T-helper 2 cell treated with Interferon-gamma antibody and Interleukin-4, amounts not matched to agents 5 μg/mL and 100 μg/mL, for 36 hours (primary cell): Measurements from ENCODE around the gene C1orf226.

Experiments used
- DNase-seq: peaks from one replicate; pipeline ENCODE4 v3.0.0; 2021; ENCODE audit warnings: low spot score
- H3K27ac Mint-ChIP-seq: one replicate; pipeline ENCODE4 v1.8.0; 2021; ENCODE audit warnings: mild to moderate bottlenecking, mixed read lengths
- H3K27me3 Mint-ChIP-seq: one replicate; pipeline ENCODE4 v1.8.0; 2021; ENCODE audit warnings: low read depth, mixed read lengths
- H3K36me3 Mint-ChIP-seq: one replicate; pipeline ENCODE4 v1.8.0; 2021; ENCODE audit warnings: low read depth, mixed read lengths
- H3K4me1 Mint-ChIP-seq: one replicate; pipeline ENCODE4 v1.8.0; 2021; ENCODE audit warnings: low read depth, mixed read lengths
- H3K4me3 Mint-ChIP-seq: one replicate; pipeline ENCODE4 v1.8.0; 2022; ENCODE audit warnings: mild to moderate bottlenecking, moderate library complexity, mixed read lengths
- H3K9me3 Mint-ChIP-seq: one replicate; pipeline ENCODE4 v1.8.0; 2021; ENCODE audit warnings: mixed read lengths

The C1orf226 gene

DNA sequence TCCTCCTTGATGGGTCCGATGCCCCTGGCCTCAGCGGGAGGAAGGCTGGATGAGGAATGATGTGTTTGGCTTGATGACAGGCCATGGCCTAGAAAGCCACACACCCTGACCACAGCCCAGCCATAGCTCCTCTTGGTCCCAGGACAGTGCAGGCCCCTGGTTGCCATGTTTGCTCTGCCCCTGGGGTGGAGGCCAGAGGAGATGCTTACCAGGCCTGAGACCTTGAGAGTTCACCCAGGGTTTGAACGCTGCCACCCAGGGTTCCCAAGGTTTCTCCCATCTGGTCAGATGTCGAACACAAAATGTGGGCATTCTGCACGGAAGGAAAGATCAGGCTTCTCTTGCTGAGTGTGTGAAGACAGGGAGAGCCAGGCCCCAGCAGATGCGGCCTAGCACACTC lies 2.6 kb downstream of the C1orf226 start:
- no peak overlapping the region for H3K4me3 Mint-ChIP-seq
- peaks cover 3% of the 10 kb centered on the region for H3K27me3 Mint-ChIP-seq
- DNase-seq: no peak
- H3K9me3 Mint-ChIP-seq: no peaks in the 10 kb centered on the region
- no peak overlapping the region for H3K27ac Mint-ChIP-seq
- H3K4me1 Mint-ChIP-seq: peaks cover 2% of the 10 kb centered on the region
- no peaks in the 10 kb centered on the region for H3K36me3 Mint-ChIP-seq

DNA sequence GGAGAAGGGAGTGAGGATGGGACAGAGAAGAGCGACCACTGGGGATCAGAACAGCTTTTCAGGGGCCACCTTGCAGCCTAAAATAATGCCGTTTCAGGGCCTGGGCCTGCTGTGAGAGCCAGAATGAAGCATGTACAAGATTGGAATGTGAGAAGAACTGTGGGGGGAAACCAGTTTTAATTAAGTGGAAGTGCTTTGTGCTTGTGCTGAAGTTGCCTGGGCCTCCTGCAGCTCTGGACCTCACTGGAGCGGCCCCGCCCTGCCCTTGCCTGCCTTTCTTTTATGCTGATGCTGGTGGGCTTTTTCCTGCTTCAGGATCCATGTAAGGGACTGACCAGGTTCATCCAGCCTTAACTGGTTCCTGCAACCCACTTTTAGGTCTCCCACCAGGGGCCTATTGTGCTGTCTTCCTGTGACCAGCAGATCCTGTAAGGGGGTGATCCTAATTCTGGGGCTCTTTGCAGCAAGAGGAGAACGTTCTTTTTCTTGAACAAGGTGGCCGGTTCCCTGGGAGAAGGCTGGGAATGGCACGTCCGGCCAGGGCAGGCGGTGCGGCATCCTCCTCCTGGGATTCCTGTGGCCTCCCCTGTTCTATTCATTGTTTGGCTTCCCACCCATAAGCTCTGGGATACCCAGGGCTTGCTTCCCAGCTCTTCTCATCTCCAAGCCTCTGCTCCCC lies 3.2 kb downstream of the C1orf226 start:
- Mint-ChIP-seq H3K27ac (no peak overlapping the region), H3K36me3 (no peaks in the 10 kb centered on the region), H3K9me3 (no peaks in the 10 kb centered on the region), H3K4me3 (no peak overlapping the region), H3K4me1 (peaks cover 6% of the 10 kb centered on the region), H3K27me3 (peaks cover 8% of the 10 kb centered on the region)
- no peak for DNase-seq

DNA sequence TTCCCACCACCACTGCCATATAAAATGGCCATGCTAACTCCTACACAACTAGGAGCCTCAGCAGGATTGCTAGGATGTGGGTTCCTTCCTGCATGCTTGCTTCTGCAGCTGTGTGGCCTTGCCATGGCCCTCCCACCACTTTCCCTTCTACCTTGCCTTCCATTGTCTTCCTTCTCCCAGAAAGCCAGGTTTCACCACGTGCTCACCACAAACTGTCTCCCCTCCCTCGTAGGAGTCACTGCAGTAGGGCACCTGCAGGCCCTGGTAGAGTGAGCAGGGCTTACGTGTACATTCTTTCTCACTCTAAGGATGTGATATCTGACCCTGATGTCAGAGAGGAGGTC lies 3.7 kb downstream of the C1orf226 start:
- H3K27me3 Mint-ChIP-seq: peaks cover 8% of the 10 kb centered on the region
- no peak for DNase-seq
- H3K36me3 Mint-ChIP-seq: no peaks in the 10 kb centered on the region
- H3K9me3 Mint-ChIP-seq: no peaks in the 10 kb centered on the region
- no peak overlapping the region for H3K27ac Mint-ChIP-seq
- H3K4me1 Mint-ChIP-seq: peaks cover 6% of the 10 kb centered on the region
- no peak overlapping the region for H3K4me3 Mint-ChIP-seq

DNA sequence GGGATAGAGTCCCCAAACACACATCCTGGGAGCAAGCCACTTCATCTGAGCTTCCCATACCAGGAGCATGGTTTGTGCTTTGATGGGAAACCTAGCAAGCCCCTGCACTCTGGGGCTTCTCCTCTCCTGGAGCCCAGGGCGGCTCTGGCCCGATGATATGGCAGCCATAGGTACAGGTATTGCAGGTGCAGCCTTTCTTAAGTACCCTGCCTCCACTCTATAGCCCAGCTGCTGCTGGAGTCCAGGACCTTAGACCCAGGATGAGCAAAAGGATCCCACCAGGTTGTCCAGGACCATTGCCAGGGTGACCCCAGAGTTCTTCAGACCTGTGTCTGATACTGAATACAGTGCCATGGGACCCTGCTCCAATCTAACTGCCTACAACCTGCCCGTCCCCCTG lies 4.2 kb downstream of the C1orf226 start:
- Mint-ChIP-seq H3K36me3 (no peaks in the 10 kb centered on the region), H3K9me3 (no peaks in the 10 kb centered on the region), H3K4me1 (peaks cover 6% of the 10 kb centered on the region)

DNA sequence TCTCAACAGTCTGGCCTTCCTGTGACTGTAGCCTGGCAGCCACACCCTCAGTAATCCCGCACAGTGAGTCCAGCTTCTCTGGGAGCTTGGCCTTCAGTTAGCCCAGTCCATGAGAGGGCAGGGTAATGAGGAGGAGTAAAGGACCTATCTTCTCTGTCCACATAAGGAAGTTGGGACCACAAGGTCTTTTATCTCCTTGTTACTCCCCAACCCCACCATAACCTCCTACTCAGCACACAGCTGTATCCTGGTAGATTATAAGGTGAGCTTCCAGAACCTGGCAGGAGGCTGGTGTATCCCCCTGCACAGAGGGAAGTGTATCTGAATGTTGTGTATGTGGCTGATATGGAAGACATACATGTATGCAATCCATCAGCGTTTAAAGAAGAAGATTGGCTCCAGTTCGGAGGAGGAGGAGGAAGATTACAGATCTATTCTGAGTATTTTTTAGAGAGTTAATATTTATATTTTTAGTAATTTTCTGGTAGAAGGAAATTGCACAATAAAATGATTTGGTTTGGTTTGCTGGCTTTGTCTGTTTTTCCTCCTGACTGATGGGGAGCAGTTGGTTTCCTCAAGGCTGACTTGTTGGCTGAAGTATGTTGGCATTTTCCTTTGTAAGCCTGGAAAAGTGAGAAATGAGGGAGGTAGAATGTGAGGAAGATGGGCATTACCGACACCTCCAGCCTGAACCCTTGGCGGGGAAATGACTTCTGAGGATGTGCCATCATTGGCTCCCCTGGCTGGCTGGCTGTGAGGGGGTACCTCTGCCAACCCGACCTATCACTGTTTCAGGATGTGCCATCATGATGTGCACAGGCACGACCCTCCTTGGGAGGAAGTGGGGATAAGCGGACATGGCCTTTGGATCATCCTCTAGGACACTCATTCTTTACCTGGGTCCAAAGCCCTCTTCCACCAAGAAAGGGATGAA lies 5.0 kb downstream of the C1orf226 start:
- DNase-seq: no peak
- H3K4me3 Mint-ChIP-seq: no peak overlapping the region
- H3K27ac Mint-ChIP-seq: no peak overlapping the region
- no peaks in the 10 kb centered on the region for H3K9me3 Mint-ChIP-seq
- H3K36me3 Mint-ChIP-seq: no peaks in the 10 kb centered on the region
- H3K27me3 Mint-ChIP-seq: peaks cover 8% of the 10 kb centered on the region
- peaks cover 6% of the 10 kb centered on the region for H3K4me1 Mint-ChIP-seq

More for the DNA sequence above, 4.2 kb downstream of the C1orf226 start:
- Mint-ChIP-seq H3K27ac (no peak overlapping the region), H3K4me3 (no peak overlapping the region), H3K27me3 (peaks cover 8% of the 10 kb centered on the region)
- no peak for DNase-seq

DNA sequence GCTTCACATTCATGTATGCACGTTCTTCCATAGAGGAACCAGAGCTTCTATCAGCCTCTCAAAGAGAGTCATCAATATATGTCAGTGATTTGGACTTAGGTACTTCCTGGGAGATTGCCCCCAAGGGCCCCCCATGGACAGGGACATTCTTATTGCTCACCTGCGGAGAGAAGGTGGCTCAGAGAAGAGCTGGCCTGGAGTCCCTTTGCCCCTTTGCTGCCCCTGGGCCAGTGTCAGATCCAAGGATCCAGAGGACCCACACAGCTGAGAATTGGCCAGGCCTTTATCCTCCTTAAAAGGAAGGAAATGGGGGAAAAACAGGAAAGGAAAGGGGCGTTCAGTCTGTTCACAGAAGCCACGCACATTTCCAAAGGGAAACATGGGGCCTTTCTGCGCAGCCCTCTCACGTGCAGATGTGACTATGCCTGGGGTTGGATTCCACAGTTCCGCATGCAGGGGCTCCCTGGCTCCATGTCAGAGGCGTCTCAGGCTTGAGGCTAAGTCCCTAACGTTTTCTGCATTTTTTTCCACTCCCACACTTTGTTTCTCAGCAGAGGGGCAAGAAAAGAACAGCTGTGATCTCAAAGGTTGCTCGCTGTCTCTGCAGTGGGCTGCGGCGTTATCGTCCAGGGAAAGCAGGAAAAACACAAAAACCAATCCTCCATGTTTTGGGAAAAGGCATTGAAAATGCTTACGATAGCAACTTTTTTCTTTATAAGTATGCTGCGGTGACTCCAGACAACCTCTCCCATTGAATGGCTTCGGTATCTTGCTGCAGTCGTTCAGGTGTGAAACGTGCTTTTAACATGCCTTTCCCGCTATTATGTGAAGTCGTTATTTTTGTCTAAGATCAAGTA lies 5.9 kb downstream of the C1orf226 start:
- no peak overlapping the region for H3K4me3 Mint-ChIP-seq
- peaks cover 10% of the 10 kb centered on the region for H3K27me3 Mint-ChIP-seq
- no peaks in the 10 kb centered on the region for H3K36me3 Mint-ChIP-seq
- no peak overlapping the region for H3K27ac Mint-ChIP-seq
- H3K9me3 Mint-ChIP-seq: no peaks in the 10 kb centered on the region
- H3K4me1 Mint-ChIP-seq: peaks cover 7% of the 10 kb centered on the region
- DNase-seq: no peak

DNA sequence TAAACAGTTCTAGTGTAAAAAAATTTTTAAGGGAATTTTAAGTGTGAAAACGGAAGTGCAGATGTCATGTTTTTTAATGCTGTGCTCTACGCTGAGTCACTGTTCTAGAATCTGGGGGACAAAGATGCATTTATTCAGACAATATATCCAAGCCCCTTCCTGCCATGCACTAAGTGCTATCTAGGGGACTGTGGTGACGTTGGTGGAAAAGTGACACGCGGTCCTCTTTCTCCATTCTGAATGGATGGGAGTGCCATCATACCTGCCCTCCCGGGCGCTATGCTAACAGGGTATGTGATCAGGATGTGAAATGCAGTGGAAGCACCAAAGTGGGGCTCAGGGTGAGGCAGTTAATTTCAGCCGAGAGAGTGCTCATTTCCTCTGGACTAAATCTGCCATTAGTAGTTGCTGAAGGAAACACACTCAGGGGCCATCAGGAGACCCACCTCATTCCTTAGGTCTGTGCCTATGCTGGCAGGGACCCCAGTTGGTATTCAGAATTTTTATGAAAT lies 6.6 kb downstream of the C1orf226 start:
- Mint-ChIP-seq H3K4me3 (no peak overlapping the region), H3K4me1 (peaks cover 7% of the 10 kb centered on the region), H3K36me3 (no peaks in the 10 kb centered on the region), H3K27ac (no peak overlapping the region), H3K27me3 (peaks cover 11% of the 10 kb centered on the region), H3K9me3 (no peaks in the 10 kb centered on the region)
- no peak for DNase-seq

DNA sequence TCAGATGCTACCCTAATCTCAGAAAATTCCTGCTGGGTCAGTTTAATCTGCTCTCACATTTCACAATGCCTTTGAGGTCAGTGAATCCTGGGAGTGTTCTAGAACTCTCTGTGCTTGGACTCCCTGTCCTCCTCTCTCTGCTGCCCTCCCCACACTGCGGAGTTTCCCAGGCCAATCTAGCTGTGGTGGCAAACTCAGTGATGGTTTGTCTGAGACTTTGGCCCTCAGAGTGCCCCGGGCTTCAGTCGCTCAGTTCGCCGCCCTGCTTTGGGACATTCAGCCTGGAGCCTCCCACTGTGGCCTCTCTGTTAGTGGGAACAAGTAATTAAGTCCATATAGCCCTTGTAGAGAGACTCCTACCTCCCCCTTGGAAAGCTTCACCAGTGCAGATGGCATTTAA lies 7.1 kb downstream of the C1orf226 start:
- DNase-seq: no peak
- Mint-ChIP-seq H3K4me1 (peaks cover 7% of the 10 kb centered on the region), H3K27me3 (peaks cover 14% of the 10 kb centered on the region), H3K36me3 (no peaks in the 10 kb centered on the region), H3K4me3 (no peak overlapping the region), H3K9me3 (no peaks in the 10 kb centered on the region), H3K27ac (no peak overlapping the region)

DNA sequence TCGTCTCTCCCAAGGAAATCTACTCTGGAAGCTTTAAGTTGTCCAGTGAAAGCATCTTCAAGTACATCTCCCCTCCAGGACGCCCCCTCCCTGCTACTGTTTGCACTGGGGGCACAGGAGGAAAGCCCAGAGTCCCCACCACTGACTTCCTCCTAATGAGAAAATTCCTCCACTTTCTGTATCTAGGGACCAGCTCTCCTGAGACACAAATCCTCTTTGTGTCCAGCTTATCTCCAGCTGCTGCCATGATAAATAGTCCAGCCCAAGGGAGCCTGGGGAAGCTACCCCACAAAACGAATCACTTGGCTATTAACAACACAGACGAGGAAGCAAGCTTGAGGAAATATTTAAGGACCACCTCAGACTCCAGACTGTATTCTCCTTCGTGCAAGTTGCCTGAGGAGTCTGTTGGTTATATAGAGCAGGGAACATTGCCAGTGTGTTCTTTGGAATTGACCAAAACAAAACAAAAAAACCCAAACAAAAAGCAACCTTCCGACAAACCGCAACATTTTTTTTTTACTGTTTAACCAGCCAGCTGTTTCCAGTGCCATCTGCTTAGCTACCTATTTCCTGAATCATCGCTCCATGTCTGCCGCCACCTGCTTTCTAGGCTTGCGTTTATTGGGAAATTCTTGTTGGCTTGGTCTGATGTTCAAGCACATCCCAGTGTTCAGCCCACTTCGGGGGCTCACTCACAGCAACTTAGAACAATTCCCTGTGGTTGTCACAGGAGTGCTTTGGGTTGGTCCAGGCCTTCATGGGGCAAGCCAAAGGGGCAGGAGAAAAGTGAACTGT lies 7.7 kb downstream of the C1orf226 start:
- no peaks in the 10 kb centered on the region for H3K9me3 Mint-ChIP-seq
- H3K4me3 Mint-ChIP-seq: no peak overlapping the region
- no peak for DNase-seq
- H3K4me1 Mint-ChIP-seq: peaks cover 7% of the 10 kb centered on the region
- H3K36me3 Mint-ChIP-seq: no peaks in the 10 kb centered on the region
- H3K27me3 Mint-ChIP-seq: peaks cover 14% of the 10 kb centered on the region
- no peak overlapping the region for H3K27ac Mint-ChIP-seq

DNA sequence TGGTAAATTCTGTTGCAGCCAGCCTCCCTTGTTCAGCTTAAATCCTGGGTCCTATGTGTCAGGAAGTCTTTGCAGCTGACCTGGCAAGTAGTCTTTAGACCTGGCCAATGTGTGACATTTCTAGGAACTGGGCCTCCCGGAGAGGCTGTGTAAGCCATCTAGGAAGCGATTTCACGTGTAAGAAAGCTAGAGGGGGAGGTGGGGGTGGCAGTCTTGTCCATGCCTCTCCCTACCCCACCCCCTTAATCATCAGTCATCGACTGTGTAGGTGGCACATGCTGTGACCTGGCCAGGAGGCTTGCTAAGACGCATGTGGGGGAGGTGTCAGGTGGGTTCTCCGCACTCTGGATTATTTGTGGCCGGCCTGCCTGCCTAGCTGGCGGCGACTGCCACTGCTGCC lies 8.4 kb downstream of the C1orf226 start:
- Mint-ChIP-seq H3K36me3 (no peaks in the 10 kb centered on the region), H3K4me1 (peaks cover 7% of the 10 kb centered on the region), H3K9me3 (no peaks in the 10 kb centered on the region), H3K27ac (no peak overlapping the region), H3K4me3 (no peak overlapping the region), H3K27me3 (peaks cover 14% of the 10 kb centered on the region)
- DNase-seq: no peak

DNA sequence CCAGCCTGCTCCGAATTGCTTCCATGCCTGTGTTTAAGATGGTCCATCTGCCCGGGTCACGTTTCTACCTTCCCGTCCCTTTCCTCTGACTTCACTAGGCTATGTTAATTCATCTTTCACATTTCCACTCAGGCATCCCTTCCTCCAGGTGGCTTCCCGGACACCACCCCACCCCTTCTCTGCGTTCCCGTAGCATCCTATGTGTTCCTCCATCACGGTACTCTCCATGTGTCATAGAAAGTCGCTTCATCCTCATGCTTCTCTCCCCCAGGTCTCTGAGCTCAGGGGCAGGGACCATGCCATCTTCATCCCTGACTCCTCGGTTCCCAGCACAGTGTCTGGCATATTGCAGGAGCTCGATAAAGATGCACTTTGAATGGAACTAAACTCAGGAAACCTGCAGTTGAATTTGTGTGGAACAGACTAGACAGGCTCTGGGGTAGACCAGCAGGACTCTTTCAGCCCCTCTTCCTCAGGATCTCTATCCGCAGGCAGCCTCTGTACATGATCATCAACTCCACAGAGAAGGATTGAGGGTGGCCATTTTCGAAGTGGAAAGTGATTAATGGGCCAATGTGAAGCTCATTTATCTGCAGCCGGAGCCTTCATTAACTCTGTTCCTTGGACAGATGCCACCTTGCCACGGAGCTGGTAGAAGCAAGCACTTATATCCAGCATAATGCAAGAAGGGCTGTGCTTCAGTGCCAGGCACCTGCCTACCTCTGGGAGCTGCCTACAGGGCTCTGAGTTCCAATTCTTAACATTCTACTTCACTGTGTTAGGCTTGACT lies 9.1 kb downstream of the C1orf226 start:
- Mint-ChIP-seq H3K27me3 (peaks cover 14% of the 10 kb centered on the region), H3K27ac (no peak overlapping the region), H3K9me3 (no peaks in the 10 kb centered on the region), H3K4me1 (peaks cover 7% of the 10 kb centered on the region), H3K4me3 (no peak overlapping the region), H3K36me3 (no peaks in the 10 kb centered on the region)
- DNase-seq: no peak

DNA sequence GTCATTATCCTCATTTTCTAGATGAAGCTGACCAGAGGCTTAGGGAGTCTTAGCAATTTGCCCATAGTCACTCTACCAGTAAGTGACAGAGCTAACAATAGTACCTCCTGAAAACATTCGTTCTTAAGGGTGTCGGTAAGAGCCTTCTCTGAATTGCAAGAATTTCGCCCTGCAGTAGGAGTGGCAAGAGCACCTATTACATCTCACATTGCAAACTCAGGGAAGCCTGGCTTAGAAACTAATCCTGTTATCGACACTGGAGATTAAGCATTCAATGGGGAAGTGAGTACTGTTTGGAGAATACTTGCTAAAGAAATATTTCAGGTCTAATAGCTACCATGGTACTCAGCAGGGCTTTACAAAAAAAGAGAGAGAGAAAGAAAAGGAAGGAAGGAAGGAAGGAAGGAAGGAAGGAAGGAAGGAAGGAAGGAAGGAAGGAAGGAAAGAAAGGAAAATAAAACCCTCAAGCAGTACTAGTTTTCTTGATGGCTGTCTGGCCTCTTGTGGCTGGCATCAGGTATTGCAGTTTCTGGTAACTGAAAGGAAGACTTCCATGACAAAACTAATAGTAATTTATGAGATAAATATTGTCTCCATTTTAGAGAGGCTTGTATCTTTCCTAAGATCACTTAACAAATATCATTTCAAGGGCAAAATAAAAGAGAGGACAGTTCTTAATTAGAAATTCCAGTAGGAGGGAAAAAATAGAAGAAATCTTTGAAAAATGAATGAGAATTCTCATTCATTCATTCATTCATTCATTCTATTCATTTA lies 10.4 kb downstream of the C1orf226 start:
- no peak overlapping the region for H3K4me3 Mint-ChIP-seq
- peaks cover 7% of the 10 kb centered on the region for H3K4me1 Mint-ChIP-seq
- peaks cover 14% of the 10 kb centered on the region for H3K27me3 Mint-ChIP-seq
- H3K27ac Mint-ChIP-seq: no peak overlapping the region
- DNase-seq: no peak
- no peaks in the 10 kb centered on the region for H3K9me3 Mint-ChIP-seq
- H3K36me3 Mint-ChIP-seq: no peaks in the 10 kb centered on the region
